ENCODE data around the gene CACNA2D1. TPM values are rescaled to one million over a fixed set of nuclear protein-coding genes. Genes with fewer than 3 reads are reported as not detected.
"Not testable (repeated sequence)": the region's sequence is repeated elsewhere in the genome, so short reads cannot be mapped to it uniquely, and the experiment has no call there.

The CACNA2D1 gene
- total RNA-seq, 1 donor from 2014 or later: 20.7 TPM

- Mint-ChIP-seq H3K9me3 (ENCODE audit: unreplicated experiment) (peaks cover 7% of the 10 kb centered on the region), H3K4me3 (ENCODE audit: unreplicated experiment) (no peak overlapping the region), H3K27me3 (ENCODE audit: unreplicated experiment) (no peaks in the 10 kb centered on the region), H3K4me1 (ENCODE audit: unreplicated experiment) (peaks cover 4% of the 10 kb centered on the region), H3K36me3 (ENCODE audit: low read depth, unreplicated experiment) (peaks cover 7% of the 10 kb centered on the region), H3K27ac (ENCODE audit: unreplicated experiment) (no peak overlapping the region)
- DNase-seq (ENCODE audit: low spot score): no peak
- no peak for TF ChIP-seq CTCF (IDR thresholded peaks at IDR 0.05; ENCODE audit: unreplicated experiment)
Observed at GRCh38 chr7:82393840-82394220, 49.7 kb downstream of the CACNA2D1 start.

- DNase-seq (ENCODE audit: low spot score): no peak
- Mint-ChIP-seq H3K27ac (ENCODE audit: unreplicated experiment) (no peak overlapping the region), H3K36me3 (ENCODE audit: low read depth, unreplicated experiment) (peaks cover 7% of the 10 kb centered on the region), H3K9me3 (ENCODE audit: unreplicated experiment) (peaks cover 7% of the 10 kb centered on the region), H3K4me1 (ENCODE audit: unreplicated experiment) (peaks cover 8% of the 10 kb centered on the region), H3K27me3 (ENCODE audit: unreplicated experiment) (peaks cover 2% of the 10 kb centered on the region), H3K4me3 (ENCODE audit: unreplicated experiment) (no peak overlapping the region)
- no peak for TF ChIP-seq CTCF (IDR thresholded peaks at IDR 0.05; ENCODE audit: unreplicated experiment)
Observed at GRCh38 chr7:82393076-82393839, 50.3 kb downstream of the CACNA2D1 start.

GRCh38 chr7:82390936-82391335, 52.6 kb downstream of the CACNA2D1 start:
- H3K27ac Mint-ChIP-seq (ENCODE audit: unreplicated experiment): no peak overlapping the region
- peaks cover 13% of the 10 kb centered on the region for H3K4me1 Mint-ChIP-seq (ENCODE audit: unreplicated experiment)
- no peak for TF ChIP-seq CTCF (IDR thresholded peaks at IDR 0.05; ENCODE audit: unreplicated experiment)
- DNase-seq (ENCODE audit: low spot score): no peak
- peaks cover 2% of the 10 kb centered on the region for H3K27me3 Mint-ChIP-seq (ENCODE audit: unreplicated experiment)
- H3K36me3 Mint-ChIP-seq (ENCODE audit: low read depth, unreplicated experiment): peaks cover 7% of the 10 kb centered on the region
- H3K9me3 Mint-ChIP-seq (ENCODE audit: unreplicated experiment): peaks cover 7% of the 10 kb centered on the region
- no peak overlapping the region for H3K4me3 Mint-ChIP-seq (ENCODE audit: unreplicated experiment)

- no peak overlapping the region for H3K4me3 Mint-ChIP-seq (ENCODE audit: unreplicated experiment)
- H3K36me3 Mint-ChIP-seq (ENCODE audit: low read depth, unreplicated experiment): peaks cover 7% of the 10 kb centered on the region
- H3K4me1 Mint-ChIP-seq (ENCODE audit: unreplicated experiment): peaks cover 13% of the 10 kb centered on the region
- DNase-seq (ENCODE audit: low spot score): no peak
- H3K27me3 Mint-ChIP-seq (ENCODE audit: unreplicated experiment): peaks cover 2% of the 10 kb centered on the region
- TF ChIP-seq CTCF (IDR thresholded peaks at IDR 0.05; ENCODE audit: unreplicated experiment): no peak
- H3K27ac Mint-ChIP-seq (ENCODE audit: unreplicated experiment): no peak overlapping the region
- peaks cover 7% of the 10 kb centered on the region for H3K9me3 Mint-ChIP-seq (ENCODE audit: unreplicated experiment)
Observed at GRCh38 chr7:82389876-82390275, 53.7 kb downstream of the CACNA2D1 start.

- DNase-seq (ENCODE audit: low spot score): no peak
- peaks cover 7% of the 10 kb centered on the region for H3K36me3 Mint-ChIP-seq (ENCODE audit: low read depth, unreplicated experiment)
- H3K4me1 Mint-ChIP-seq (ENCODE audit: unreplicated experiment): peaks cover 13% of the 10 kb centered on the region
- no peak for TF ChIP-seq CTCF (IDR thresholded peaks at IDR 0.05; ENCODE audit: unreplicated experiment)
- peaks cover 2% of the 10 kb centered on the region for H3K27me3 Mint-ChIP-seq (ENCODE audit: unreplicated experiment)
- no peak overlapping the region for H3K4me3 Mint-ChIP-seq (ENCODE audit: unreplicated experiment)
- peaks cover 7% of the 10 kb centered on the region for H3K9me3 Mint-ChIP-seq (ENCODE audit: unreplicated experiment)
- no peak overlapping the region for H3K27ac Mint-ChIP-seq (ENCODE audit: unreplicated experiment)
Observed at GRCh38 chr7:82388138-82388537, 55.4 kb downstream of the CACNA2D1 start.

- H3K27me3 Mint-ChIP-seq (ENCODE audit: unreplicated experiment); H3K4me3 Mint-ChIP-seq (ENCODE audit: unreplicated experiment); H3K27ac Mint-ChIP-seq (ENCODE audit: unreplicated experiment): not testable (repeated sequence)
Observed at GRCh38 chr7:82386571-82386970, 57.0 kb downstream of the CACNA2D1 start.

More at GRCh38 chr7:82386571-82386970, 57.0 kb downstream of the CACNA2D1 start:
- not testable (repeated sequence) for H3K36me3 Mint-ChIP-seq (ENCODE audit: low read depth, unreplicated experiment); H3K9me3 Mint-ChIP-seq (ENCODE audit: unreplicated experiment); DNase-seq (ENCODE audit: low spot score)
- peaks cover 13% of the 10 kb centered on the region for H3K4me1 Mint-ChIP-seq (ENCODE audit: unreplicated experiment)

Data from endothelial cell (in vitro differentiated cells).